ENCODE data around the gene SH2D7.

The SH2D7 gene

DNA sequence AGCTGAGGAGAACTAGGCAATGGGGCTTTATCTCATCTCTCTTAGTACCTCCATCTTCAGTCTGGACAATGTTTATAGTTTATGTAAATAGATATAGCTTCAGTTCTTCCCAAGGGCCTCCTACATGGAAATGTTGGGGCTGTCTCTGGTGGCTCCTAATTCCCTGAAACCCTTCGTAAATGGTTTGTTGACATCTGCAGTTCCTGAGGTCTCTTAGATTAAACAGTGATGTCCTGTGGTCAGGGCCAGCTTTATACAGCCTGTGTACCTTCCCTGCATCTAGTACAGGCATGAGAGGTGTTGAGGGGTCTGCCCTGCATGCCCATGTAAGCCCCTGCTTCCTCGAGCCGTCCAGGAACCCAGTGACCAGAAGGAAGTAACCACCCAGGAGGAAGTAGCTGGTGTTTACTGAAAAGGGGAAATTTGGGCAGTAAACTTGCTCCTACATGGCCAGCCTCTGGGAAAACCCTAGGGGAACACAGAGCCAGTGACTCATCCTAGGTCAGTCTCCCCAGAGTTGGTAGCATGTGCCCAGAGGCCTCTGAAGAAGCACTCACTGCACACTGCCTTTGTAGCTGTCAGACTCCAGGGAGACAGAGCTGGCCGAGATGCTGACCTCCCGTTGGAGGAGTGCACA, 10.1 kb upstream of the SH2D7 start:
- DNase-seq = no peak

DNA sequence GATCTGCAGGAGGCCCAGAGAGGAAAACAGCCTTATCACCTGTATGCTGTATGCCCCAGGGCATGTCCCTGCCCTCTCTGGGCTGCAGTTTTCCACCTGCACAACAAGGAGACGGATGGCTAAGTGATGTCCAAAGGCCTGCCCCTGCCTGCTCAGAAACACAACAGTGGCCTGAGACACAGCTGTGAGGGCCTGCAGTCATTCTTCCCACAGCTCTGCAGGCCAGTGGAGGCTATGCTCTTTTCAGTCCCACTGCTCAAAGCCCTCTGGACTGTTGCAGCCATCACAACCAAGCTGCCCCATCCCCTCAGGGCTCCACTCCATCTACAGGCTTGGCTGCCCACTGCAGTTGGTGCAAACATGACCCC, 9.6 kb upstream of the SH2D7 start:
- DNase-seq = no peak

DNA sequence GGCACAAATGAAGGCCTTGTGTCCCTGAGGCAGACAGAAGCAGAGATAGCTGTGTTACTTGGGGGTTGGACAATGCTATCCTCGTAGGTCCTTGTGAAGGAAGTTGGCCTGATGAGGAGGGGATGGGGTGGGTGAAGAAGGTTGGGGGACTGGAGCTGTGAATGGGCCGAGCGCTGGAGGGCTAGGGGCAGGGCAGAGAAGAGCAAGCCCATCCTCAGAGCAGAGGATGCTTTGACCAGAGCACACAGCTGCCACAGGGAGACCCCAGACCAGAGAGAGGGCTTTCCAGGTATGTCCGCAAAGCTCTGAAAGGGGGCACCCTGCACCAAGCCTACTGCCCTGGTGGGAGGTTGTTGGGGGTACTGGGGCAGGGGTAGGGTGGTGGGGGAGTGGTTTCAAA, 9.2 kb upstream of the SH2D7 start:
- DNase-seq = no peak

DNA sequence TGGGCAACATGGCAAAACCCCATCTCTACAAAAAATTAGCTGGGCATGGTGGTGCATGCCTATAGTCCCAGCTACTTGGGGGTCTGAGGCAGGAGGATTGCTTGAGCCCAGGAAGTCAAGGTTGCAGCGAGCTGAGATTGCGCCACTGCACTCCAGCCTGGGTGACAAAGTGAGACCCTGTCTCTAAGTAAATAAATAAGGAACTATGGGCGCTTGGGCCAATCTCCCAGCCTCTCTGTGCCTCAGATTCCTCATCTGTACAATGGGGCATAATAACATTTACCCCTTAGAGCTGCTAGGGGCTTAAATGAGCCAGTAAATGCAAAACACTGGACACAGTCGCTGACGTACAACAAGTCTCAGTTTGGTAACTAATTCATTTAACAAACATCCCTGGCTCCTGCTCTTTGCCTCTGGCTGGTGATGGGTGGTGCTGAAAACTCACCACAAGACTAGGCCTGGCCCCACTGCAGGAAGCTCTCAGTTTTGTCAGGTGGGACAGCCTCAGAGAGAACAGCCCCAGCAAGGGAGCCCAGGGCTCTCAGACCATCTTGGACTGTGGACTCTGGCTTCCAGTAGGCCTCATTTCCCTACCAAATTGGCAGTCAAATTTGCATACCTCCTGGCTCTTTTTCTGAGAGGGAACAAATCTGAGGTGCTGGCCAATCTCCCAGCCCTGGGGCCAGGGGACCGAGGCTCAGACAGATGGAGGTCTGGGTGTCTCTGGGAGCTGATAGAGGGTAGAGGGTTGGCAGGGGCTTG, 8.5 kb upstream of the SH2D7 start:
- DNase-seq = no peak

DNA sequence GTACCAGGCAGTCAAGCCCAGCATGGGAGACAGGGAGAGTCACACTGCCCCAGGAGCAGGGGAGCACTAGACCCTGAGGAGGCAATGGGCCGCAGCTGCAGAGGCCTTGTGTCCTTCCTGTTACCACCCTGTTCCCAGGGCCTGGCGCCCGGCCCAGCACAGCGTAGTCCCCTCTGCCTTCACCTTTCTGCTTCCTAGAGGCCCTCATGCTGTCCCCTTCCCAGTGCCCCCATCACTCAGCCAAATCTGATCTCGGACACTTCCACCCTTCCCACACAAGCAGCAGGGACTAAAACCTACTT, 8.0 kb upstream of the SH2D7 start:
- no peak for DNase-seq

DNA sequence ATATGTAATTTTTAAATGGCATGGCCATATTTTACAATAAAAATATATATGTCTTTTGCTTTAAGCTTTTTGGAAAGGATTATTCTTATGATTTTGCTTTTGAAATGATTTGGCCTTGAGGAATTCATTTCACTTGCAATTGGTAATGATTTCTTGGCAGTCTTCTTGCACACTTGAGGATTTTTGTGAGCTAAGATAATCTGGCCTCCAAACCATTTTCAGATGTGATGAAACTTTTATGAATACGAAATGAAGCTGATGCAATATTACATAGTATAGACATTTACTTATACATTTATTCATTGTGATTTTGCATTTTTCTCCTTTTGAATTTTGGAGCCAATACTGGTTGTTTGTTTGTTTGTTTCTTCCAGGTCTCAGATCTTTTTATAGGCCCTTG, 6.4 kb upstream of the SH2D7 start:
- no peak for DNase-seq

DNA sequence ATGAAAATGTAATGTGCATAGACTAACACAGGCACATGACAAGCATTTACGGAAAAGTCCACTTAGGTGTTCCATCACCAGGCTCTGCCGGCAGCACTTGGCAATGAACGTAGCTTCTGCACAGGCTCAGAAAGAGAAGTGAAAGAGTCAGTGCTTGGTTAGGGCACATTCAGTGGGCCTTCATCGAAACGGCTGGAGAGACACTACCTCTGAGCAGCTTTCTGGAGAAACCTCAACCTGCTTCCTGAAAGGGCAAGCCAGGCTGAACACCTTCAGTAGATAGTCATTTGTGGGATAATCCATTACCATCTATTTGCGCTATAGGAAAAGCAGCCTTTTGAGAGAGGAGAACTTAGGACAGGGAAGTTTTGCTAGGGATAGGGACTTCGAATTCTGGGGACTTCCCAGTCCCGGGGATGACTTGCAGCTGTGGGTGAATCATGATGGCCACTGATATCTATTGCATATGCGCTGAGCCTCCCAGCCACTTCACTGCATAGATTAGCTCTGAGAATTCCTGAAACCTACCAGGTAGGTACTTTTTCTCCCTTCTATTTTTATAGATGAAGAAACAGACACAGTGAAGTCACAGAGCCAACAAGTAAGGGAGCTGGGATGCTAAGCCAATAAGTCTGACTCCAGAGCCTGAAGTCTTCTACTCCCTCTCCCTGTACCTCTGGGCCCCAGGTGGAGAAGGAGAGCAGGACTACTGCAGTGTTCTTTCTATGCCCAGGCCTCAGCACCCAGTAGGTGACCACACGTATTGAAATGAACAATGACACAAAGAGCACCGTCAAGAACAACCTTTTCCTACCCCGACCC, 4.2 kb upstream of the SH2D7 start:
- DNase-seq = no peak

DNA sequence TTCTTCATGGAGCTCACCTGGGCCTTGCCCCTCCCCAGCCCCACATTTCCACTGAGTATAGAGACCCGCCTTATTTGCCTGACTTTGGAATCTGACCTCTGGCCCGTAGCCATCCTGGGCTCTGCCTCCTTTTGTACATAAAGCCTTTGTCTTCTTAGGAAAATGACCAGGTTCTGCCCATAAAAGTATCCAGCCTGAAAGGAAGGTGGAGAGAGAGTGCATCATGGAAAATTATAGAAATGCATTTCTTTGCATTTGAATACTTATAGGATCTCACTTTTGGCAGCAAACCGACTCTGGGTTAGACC, 3.6 kb upstream of the SH2D7 start:
- DNase-seq = no peak

DNA sequence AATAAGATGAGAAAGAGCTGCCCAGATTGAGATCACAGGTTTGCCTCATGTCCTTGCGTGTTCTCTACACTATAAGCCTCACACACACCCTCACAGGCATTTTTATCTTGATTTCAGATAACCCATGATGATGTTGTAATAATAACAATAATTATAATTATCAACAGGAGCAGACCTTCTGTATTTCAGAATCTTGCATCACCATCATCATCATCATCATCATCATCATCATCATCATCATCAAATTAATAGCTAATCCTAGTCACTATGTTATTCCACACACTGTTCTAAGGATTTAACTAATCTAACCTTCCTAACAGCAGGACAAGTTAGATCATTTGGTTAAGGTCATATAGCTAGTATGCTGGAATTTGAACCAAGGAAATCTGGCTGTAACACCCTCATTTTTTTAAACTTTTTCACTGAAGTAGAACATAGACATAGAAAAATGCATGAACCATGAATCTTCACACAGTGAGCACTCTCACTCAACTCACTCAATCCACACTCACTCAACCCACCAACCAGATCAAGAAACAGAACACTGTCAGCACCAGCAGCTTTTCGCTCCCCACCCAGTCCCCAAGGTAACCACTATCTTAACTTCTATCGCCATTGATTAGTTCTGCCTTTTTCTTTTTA, 1.8 kb upstream of the SH2D7 start:
- no peak for DNase-seq

DNA sequence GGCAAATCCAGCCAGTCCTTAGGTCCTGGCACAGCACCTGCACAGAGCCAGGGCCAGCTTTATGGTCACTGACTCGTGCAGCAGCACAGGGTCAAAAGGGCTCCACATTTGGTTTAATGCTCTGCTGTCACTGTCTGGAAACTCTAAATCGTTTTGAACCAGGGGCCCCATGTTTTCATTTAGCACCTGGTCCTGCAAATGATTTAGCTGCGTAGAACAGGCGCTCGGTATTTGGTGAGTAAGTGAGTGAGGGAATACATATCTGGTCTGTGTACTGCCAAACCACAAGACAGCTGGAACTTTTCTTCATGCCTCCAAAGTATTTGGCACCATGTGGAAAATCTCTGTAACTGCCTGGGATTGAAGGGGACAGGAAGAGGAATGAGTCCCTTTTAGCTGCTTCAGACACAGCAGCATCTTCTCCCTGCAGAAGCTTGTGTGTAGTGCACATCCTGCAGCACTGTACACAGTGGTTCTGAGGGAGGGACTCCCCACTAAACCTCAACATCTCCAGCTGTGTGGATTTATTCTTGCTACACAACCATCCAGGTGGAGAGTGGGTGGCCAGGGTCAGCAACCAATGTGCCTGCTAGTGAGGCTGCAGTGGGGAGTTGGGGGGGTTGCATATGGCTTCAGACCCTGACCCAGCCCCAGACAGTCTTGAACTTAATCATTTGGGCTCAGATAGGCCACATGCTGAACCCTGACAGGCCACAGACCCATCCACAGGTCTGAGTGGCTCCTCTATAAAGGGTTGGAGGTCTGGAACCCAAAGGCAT, 1.1 kb downstream of the SH2D7 start:
- no peak for DNase-seq

DNA sequence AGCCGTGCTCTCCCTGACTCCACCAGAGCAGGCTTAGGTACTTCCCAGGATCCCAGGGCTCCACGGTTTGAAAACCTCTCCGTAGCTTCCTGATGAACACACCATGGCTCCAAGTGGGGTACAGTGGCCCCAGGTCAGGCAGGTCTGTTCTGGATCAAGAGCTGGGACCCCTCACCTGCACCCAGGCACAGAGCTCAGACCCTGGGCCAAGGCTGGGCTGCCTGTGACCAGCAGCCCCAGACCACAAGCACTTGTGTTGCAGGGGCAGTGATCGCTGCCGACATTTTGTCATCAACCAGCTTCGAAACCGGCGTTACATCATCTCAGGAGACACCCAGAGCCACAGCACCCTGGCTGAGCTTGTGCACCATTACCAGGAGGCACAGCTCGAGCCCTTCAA, 5.3 kb downstream of the SH2D7 start:
- DNase-seq = no peak

DNA sequence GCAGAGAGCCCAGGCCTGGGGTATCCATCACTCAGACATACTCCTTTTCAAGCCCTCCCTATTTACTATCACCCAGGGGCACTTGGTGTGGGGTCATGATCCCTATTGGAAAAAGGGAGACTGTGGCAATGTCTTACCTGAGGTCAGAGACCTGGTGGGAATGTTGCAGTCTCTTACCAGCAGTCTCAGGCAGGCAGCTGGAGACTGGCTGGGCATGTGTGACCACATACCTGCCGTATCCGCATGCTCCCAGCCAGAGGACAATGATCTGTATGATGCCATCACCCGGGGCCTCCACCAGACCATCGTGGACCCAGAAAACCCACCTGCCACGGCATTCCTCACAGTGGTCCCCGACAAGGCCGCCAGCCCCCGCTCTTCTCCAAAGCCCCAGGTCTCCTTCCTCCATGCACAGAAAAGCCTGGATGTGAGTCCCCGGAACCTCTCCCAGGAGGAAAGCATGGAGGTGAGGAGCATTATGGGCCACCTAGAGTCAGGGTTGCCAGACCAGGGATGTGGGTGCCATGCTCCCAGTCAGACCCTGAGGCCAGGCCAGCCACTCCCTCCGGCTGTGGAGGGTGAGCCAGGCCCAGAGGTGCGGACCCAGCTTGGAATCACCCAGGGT, 5.9 kb downstream of the SH2D7 start:
- no peak for DNase-seq

DNA sequence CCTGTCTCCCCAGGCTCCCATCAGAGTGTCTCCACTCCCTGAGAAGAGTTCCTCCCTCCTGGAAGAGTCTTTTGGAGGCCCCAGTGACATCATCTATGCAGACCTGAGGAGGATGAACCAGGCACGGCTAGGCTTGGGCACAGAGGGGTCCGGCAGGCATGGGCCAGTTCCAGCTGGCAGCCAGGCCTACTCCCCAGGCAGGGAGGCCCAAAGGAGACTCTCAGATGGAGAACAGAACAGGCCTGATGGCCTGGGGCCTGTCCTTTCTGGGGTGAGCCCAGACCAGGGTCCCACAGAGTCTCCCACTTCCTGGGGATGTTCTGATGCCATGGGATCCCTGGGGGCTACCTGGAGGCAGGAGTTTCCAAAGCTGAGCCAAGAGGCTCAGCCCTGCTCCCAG, 8.5 kb downstream of the SH2D7 start:
- DNase-seq = no peak

DNA sequence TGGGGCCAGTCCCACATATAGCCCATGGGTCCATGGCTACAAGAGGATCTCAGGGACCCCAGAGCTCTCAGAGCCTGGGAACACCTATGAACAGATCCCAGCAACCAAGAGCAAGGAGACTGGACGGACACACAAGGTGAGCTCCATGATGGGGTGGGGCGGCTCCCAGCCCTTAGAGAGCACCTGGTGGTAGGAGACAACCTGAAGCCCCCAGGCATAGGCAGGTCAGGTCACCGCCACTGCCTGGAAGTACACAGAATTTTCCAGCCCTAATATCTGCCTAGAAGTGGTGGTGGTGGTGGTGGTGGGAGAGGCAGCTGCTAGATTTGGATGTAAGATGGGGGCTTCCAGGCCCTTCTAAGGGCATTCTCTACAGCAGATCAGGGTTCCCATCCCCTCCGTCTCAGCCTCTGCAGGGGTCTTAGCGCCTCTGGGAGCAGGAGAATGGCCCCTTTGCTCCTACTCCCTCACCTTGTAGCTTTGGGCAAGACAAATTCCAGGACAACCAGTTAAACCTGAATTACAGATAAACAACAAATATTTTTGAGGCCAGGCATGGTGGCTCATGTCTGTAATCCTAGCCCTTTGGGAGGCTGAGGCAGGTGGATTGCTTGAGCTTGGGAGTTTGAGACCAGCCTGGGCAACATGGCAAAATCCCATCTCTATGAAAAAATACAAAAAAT, 9.2 kb downstream of the SH2D7 start:
- DNase-seq = no peak

DNA sequence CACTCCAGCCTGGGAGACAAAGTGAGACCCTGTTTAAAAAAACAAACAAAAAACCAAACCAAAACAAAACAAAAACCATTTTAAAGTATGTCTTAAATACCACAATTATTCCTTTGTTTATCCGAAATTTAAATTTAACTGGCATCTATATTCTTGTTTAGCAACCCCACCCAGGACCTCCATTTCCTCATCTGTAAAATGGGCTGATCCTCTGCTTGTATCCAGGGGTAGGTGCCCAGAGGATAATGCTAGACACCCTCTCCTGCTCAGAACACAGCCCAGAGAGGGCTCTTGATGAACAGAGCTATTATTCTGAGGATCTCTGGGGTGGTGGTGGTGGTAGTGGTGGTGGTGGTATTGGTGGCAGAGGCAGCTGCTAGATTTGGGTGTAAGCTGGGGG, 9.8 kb downstream of the SH2D7 start:
- DNase-seq = no peak

DNA sequence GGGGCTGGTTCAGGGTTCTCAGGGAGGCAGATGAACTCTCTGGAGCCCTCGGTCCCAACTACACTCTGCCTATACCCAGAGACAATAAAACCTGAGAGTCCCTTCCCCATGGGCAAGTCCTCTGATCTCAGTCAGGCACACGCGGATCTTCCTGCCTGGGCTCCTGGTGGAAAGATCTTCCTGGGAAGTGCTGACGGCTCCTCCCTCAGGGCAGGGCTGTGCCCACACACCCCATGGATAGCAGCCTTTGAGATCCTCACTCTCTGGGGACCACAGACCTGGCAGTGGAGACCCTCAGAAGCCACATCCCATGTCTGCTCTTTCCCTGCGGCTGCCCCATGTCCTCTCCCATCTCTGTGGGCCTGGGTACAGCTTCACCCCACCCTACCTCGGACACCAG, 10.4 kb downstream of the SH2D7 start:
- DNase-seq = no peak

DNA sequence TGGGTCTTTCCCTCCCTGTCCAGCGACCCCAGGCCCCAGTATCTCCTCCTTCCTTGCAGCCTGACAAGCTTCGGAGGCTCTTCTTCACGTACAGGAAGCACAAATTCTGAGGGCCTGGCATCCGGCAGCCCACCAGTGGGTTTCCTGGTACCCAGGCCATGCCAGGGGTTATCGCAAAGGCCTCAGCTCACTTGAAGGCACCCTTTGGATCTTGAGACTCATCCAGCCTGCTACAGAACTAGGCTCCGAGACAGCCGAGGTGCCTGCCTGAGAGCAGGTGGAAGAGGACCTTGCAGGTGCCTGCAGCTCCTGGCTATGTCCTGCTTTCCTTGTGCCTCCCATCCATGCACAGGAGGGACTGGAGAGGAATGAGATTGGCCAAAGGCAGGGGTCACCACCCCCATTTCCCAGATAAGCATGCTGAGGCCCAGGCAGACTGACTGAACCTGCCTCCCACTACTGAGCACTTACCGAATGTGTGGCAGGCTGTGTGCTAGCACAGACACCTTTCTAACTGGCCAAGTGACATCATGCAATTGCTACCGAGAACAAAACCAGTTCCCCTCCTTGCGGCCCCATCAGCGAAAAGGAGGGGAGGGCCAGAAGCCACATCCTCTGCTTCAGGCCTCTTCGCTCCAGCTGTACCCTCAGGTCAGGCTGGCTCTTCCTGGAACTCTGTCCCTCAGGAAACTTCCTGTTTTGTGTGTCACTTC, 11.2 kb downstream of the SH2D7 start:
- DNase-seq = no peak

DNA sequence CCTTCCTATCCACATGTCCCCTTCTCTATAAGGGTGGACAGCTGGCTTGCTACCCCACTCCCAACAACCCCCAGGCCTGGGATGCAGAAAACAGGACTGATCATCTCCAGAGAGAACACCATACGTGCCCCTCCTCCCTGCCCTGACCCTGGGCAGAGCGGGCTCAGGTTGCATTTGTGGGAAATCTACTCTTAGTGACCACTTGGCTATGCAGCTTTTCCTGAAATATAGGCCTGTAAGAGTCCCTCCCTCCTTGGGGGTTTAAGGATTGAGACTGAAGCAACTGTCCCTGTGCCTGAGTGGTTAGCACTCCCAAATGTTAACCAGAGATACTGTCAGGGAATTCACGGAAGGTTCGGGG, 11.7 kb downstream of the SH2D7 start:
- no peak for DNase-seq

DNA sequence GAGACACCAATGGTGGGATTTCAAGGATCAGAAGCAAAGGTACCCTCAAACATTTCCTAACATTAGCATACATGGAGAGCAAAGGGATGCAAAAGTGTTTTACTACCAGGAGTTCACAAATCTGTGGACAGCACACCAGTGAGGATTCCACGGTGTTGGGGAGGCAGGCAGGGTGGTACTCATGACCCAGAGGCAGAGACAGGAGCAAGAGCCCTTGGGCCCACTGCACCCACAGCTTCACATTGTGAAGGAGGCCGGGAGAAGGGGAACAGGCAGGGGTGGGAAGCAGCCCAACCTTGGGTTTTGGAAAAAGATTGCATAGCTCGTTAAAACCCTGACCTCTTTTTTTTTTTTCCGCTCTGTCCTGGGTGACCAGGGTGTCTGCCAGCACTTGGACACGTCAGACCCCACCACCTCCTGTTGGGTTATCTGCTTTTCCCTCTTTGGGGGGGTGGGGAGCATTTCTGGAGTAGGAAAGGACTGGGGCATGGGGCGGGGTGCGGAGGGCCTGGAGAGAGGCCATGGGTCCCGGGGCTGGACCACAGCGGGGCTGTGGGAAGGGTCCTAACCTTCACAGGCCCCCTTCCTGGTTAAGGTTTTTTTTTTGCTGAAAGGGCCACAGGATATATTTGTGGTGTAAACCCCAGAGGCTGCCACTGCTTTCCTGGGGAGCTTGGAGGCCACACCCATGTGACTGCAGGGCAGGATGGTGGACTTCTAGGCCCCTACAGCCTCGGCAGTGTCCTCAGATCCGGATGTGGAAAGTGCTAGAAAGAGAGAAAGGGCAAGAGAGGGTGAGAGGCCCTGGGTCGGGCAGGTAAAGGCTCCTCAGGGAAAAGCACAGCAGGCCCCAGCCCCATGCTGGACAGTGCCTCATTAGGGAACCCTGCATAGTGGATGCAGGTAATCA, 12.5 kb downstream of the SH2D7 start:
- DNase-seq = no peak

DNA sequence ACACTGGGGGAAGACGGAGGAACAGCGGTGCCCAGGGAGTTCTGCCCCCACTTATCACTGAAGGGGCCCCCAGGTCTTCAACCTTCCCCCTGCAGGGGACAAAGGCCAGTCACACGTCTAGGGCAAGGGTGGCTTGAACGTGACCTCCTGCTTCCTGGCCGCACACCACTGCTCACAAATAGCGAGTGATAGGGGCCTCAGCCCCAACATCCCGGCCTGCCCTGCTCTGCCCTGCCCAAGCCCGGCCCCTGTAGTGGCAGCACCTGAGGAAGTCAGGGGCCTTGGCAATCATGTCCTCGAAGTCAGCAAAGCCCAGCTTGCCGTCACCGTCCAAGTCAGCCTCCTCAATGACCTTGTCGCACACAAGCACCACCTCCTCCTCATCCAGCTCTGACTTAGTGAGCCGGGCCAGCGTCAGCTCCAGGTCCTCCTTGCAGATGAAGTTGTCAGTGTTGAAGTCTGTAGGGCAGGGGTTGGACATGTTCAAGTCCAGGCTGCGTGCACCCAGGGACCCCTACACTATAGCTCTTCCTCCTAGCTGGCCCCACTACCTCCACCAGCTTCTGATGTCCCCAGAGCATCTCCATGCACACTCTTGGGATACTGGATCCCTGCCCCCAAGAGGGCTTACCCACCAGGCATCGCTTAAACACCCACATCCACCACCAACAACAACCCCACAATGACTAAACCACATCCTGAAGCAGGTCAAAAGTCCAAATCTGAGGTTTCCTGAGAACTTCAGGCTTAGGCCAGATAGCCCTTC, 13.3 kb downstream of the SH2D7 start:
- no peak for DNase-seq

Measured in NCI-H2107 (cell line).